ENCODE measurements around the gene SBF1. TPM values are rescaled to one million over a fixed set of nuclear protein-coding genes. Genes with fewer than 3 reads are reported as not detected.

The SBF1 gene
- total RNA-seq, 2 experiments from 2014 or later: 220 to 227 TPM

DNA sequence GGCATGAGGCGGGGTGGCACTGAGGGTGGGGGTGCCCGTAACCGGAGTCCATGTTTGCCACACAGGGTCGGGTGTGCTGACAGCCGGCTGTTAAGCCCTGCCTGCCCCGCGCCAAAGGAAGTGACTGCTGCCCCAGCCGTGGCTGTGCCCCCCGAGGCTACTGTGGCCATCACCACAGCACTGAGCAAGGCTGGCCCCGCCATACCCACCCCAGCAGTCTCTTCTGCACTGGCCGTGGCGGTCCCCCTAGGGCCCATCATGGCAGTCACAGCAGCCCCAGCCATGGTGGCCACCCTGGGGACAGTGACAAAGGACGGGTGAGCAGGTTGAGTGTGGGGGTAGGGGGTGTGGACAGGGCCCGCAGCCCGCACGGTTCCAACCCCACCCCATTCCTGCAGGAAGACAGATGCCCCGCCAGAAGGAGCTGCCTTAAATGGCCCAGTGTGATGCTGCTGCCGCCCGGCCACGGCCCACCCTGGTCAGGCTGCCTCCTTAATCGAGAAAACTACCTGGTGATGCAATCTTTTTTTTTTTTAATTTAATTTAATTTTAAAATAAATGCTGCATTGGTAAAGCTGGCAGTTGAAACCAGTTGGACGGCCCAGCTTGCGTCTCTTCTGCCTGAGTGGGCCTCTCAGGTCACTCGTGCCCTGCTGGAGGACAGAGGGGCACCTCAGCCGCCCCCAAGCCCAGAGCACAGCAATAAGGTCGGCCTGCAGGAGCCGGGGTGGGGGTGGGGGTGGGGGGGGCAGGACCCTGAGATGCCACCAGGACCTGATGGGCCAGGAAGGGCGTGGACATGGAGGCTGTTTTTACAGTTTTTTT lies 30.8 kb downstream of the SBF1 start:
- H3K36me3 Mint-ChIP-seq (ENCODE audit: low read depth): peaks cover 51% of the 10 kb centered on the region
- H3K4me1 Mint-ChIP-seq (ENCODE audit: low read depth): no peaks in the 10 kb centered on the region
- no peaks in the 10 kb centered on the region for H3K27me3 Mint-ChIP-seq
- H3K4me3 ChIP-seq (ENCODE audit: low read length): no peak overlapping the region
- H3K27me3 ChIP-seq (ENCODE audit: control insufficient read depth in 1 of 2, insufficient read depth in 2 of 2, low read length in 2 of 2): no peaks in the 10 kb centered on the region
- ChIA-PET CTCF (interaction anchor here (1.8 kb wide), 1 partner anchor 81 kb away, joined by 5 read pairs; the partner anchor contains the start of gene SCO2), POLR2A (interaction anchor here (0.6 to 2.4 kb wide), 4 partner anchors 26 to 64 kb away, joined by 3 to 11 read pairs (median 3); partner anchors contain the start of genes LMF2 and NCAPH2)
- H3K9me3 ChIP-seq (ENCODE audit: control insufficient read depth in 1 of 2, insufficient read depth in 1 of 2, low read length in 2 of 2): no peaks in the 10 kb centered on the region
- ATAC-seq (ENCODE audit: poor library complexity) (peak; percentile 24), DNase-seq (no peak)
- no peak overlapping the region for H3K27ac Mint-ChIP-seq
- peaks cover 25% of the 10 kb centered on the region for H3K4me1 ChIP-seq (ENCODE audit: insufficient read depth, low read length)
- H3K9me3 Mint-ChIP-seq: no peaks in the 10 kb centered on the region
- H3K4me3 Mint-ChIP-seq: no peak overlapping the region
- intact Hi-C loops (cut with DNase I, micrococcal nuclease): no loop called here
- H3K27ac ChIP-seq (ENCODE audit: low read depth in 1 of 2, low read length in 2 of 2): no peak overlapping the region
- TF ChIP-seq, protein P1, sequence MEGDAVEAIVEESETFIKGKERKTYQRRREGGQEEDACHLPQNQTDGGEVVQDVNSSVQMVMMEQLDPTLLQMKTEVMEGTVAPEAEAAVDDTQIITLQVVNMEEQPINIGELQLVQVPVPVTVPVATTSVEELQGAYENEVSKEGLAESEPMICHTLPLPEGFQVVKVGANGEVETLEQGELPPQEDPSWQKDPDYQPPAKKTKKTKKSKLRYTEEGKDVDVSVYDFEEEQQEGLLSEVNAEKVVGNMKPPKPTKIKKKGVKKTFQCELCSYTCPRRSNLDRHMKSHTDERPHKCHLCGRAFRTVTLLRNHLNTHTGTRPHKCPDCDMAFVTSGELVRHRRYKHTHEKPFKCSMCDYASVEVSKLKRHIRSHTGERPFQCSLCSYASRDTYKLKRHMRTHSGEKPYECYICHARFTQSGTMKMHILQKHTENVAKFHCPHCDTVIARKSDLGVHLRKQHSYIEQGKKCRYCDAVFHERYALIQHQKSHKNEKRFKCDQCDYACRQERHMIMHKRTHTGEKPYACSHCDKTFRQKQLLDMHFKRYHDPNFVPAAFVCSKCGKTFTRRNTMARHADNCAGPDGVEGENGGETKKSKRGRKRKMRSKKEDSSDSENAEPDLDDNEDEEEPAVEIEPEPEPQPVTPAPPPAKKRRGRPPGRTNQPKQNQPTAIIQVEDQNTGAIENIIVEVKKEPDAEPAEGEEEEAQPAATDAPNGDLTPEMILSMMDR (IDR thresholded peaks at IDR 0.05): no peak
- H3K36me3 ChIP-seq (ENCODE audit: insufficient read depth, low read length): peaks cover 62% of the 10 kb centered on the region

DNA sequence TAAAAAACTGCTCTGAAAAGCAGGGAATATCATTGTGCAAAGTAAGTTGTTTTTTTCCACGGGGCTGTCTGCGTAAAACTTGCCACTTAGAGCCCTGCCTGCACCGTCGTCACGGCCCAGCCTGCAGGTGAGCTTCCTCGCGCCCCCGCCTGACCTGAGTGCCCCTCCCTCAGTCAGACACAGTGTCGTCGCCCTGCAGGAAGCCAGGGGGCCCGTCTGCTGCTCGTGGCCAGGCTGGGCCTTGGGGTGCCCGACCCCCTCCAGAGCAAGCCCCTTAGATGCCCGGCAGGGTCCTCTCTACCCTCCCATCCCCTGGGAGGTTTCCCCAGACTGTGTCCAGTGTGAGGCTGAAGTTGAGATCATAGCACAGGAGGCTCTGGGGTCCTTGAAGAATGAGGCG lies 31.6 kb downstream of the SBF1 start:
- Histone ChIP-seq H3K27ac (ENCODE audit: low read depth in 1 of 2, low read length in 2 of 2) (no peak overlapping the region), H3K9me3 (ENCODE audit: control insufficient read depth in 1 of 2, insufficient read depth in 1 of 2, low read length in 2 of 2) (no peaks in the 10 kb centered on the region), H3K4me1 (ENCODE audit: insufficient read depth, low read length) (peaks cover 25% of the 10 kb centered on the region), H3K4me3 (ENCODE audit: low read length) (no peak overlapping the region), H3K36me3 (ENCODE audit: insufficient read depth, low read length) (peaks cover 61% of the 10 kb centered on the region), H3K27me3 (ENCODE audit: control insufficient read depth in 1 of 2, insufficient read depth in 2 of 2, low read length in 2 of 2) (no peaks in the 10 kb centered on the region)
- TF ChIP-seq, protein P1 (IDR thresholded peaks at IDR 0.05): no peak
- Mint-ChIP-seq H3K4me3 (peak overlapping the region; percentile 51), H3K9me3 (no peaks in the 10 kb centered on the region), H3K4me1 (ENCODE audit: low read depth) (no peaks in the 10 kb centered on the region), H3K27ac (peak overlapping the region; percentile 61), H3K36me3 (ENCODE audit: low read depth) (peaks cover 50% of the 10 kb centered on the region), H3K27me3 (no peaks in the 10 kb centered on the region)
- CTCF ChIA-PET: no interaction called here
- ATAC-seq (ENCODE audit: poor library complexity) (no peak), DNase-seq (peak in 2 of 14 experiments; percentile 32 to 44)
- intact Hi-C loops (cut with DNase I, micrococcal nuclease): no loop called here
- POLR2A ChIA-PET: interaction anchor here (0.6 kb wide), 1 partner anchor 56 kb away, joined by 3 read pairs; no protein-coding TSS in a partner anchor

DNA sequence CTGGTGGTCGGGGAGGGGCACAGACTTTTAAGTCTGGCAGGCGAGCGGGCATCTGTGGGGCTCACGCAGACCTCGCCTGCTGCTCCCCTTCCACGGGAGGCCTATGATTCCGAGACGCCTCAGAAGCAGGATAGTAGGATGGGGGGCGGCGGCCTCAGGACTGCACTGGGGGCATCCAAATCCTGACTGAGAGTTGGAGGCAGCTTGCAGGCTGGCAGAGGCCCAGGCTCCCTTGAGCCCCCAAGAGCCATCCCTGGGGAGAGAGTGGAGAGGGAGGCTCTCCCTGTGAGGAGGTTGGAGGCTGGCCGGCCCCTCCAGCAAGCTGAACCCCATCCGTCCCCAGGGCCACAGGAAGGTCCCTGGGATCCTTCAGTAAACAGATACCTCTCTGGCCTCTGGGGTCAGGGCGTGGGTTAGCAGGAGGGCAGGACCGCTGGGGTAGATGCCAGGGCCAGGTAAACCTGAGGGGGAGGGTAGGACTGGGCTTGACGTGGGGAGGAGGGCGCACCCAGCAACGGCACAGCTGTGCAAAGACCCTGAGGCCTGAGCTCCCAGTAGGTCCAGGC lies 33.3 kb downstream of the SBF1 start:
- Histone ChIP-seq H3K27ac (ENCODE audit: low read depth in 1 of 2, low read length in 2 of 2) (no peak overlapping the region), H3K4me1 (ENCODE audit: insufficient read depth, low read length) (peaks cover 23% of the 10 kb centered on the region), H3K27me3 (ENCODE audit: control insufficient read depth in 1 of 2, insufficient read depth in 2 of 2, low read length in 2 of 2) (no peaks in the 10 kb centered on the region), H3K9me3 (ENCODE audit: control insufficient read depth in 1 of 2, insufficient read depth in 1 of 2, low read length in 2 of 2) (no peaks in the 10 kb centered on the region), H3K4me3 (ENCODE audit: low read length) (no peak overlapping the region), H3K36me3 (ENCODE audit: insufficient read depth, low read length) (peaks cover 58% of the 10 kb centered on the region)
- intact Hi-C loops (cut with DNase I, micrococcal nuclease): no loop called here
- ATAC-seq (ENCODE audit: poor library complexity): no peak
- Mint-ChIP-seq H3K27me3 (no peaks in the 10 kb centered on the region), H3K36me3 (ENCODE audit: low read depth) (peaks cover 37% of the 10 kb centered on the region), H3K27ac (no peak overlapping the region), H3K4me3 (no peak overlapping the region), H3K9me3 (no peaks in the 10 kb centered on the region), H3K4me1 (ENCODE audit: low read depth) (no peaks in the 10 kb centered on the region)
- CTCF ChIA-PET: no interaction called here
- POLR2A ChIA-PET: interaction anchor here (1.9 kb wide), 1 partner anchor 84 kb away, joined by 5 read pairs; the partner anchor contains the start of gene SCO2
- TF ChIP-seq, protein P1 (IDR thresholded peaks at IDR 0.05): no peak
- DNase-seq: peak in 1 of 14 experiments; percentile 21
